Measurements from ENCODE around the gene DDX1. TPM values are rescaled to one million over a fixed set of nuclear protein-coding genes. Genes with fewer than 3 reads are reported as not detected.

DDX1 gene
- total RNA-seq, 2 donors from 2014 or later: 116 to 126 TPM

GRCh38 chr2:15565994-15566671, 25.5 kb upstream of the DDX1 start:
- 0% methylated on average over 1 of the region's 2 CpGs; no CpG with 5 or more reads in 1 of the 2 experiments for WGBS, 2 experiments (ENCODE audit: insufficient coverage in 1 of 2, insufficient read length in 1 of 2)
- no peak for TF ChIP-seq CTCF (conservative IDR thresholded peaks at IDR 0.05)
- no peak overlapping the region for H3K27ac ChIP-seq (ENCODE audit: low read depth, low read length)
- H3K4me1 ChIP-seq (ENCODE audit: control insufficient read depth, insufficient read depth, low read length): no peaks in the 10 kb centered on the region
- H3K27ac Mint-ChIP-seq: no peak overlapping the region
- peaks cover 11% of the 10 kb centered on the region for H3K27me3 ChIP-seq (ENCODE audit: control insufficient read depth, insufficient read depth, low read length, poor library complexity, severe bottlenecking)
- H3K36me3 Mint-ChIP-seq (ENCODE audit: low read depth): no peaks in the 10 kb centered on the region
- H3K9me3 Mint-ChIP-seq: no peaks in the 10 kb centered on the region
- H3K4me3 Mint-ChIP-seq: no peak overlapping the region
- H3K4me1 Mint-ChIP-seq: peaks cover 13% of the 10 kb centered on the region
- H3K9me3 ChIP-seq (ENCODE audit: control insufficient read depth, low read length): no peaks in the 10 kb centered on the region
- no peak overlapping the region for H3K9ac ChIP-seq (ENCODE audit: extremely low read depth, low read length, poor library complexity, severe bottlenecking)
- no peaks in the 10 kb centered on the region for H3K36me3 ChIP-seq (ENCODE audit: control insufficient read depth, insufficient read depth, low read length)
- peaks cover 9% of the 10 kb centered on the region for H3K27me3 Mint-ChIP-seq (ENCODE audit: insufficient read depth)
- DNase-seq: no peak
- no peak overlapping the region for H3K4me3 ChIP-seq (ENCODE audit: low read length)

- peaks cover 13% of the 10 kb centered on the region for H3K4me1 Mint-ChIP-seq
- H3K4me3 ChIP-seq (ENCODE audit: low read length): no peak overlapping the region
- H3K27ac ChIP-seq (ENCODE audit: low read depth, low read length): no peak overlapping the region
- peaks cover 11% of the 10 kb centered on the region for H3K27me3 ChIP-seq (ENCODE audit: control insufficient read depth, insufficient read depth, low read length, poor library complexity, severe bottlenecking)
- TF ChIP-seq CTCF (conservative IDR thresholded peaks at IDR 0.05): no peak
- DNase-seq: no peak
- H3K27ac Mint-ChIP-seq: no peak overlapping the region
- H3K4me3 Mint-ChIP-seq: no peak overlapping the region
- no peak overlapping the region for H3K9ac ChIP-seq (ENCODE audit: extremely low read depth, low read length, poor library complexity, severe bottlenecking)
- no peaks in the 10 kb centered on the region for H3K36me3 ChIP-seq (ENCODE audit: control insufficient read depth, insufficient read depth, low read length)
- H3K9me3 ChIP-seq (ENCODE audit: control insufficient read depth, low read length): no peaks in the 10 kb centered on the region
- peaks cover 9% of the 10 kb centered on the region for H3K27me3 Mint-ChIP-seq (ENCODE audit: insufficient read depth)
- no peaks in the 10 kb centered on the region for H3K9me3 Mint-ChIP-seq
- H3K4me1 ChIP-seq (ENCODE audit: control insufficient read depth, insufficient read depth, low read length): no peaks in the 10 kb centered on the region
- WGBS, 2 experiments (ENCODE audit: insufficient coverage in 1 of 2, insufficient read length in 1 of 2): 85 to 92% methylated on average over 3 to 6 of the region's 6 CpGs
- H3K36me3 Mint-ChIP-seq (ENCODE audit: low read depth): peaks cover 2% of the 10 kb centered on the region
Observed at GRCh38 chr2:15566912-15567311, 24.8 kb upstream of the DDX1 start.

- Histone ChIP-seq H3K4me3 (ENCODE audit: low read length) (no peak overlapping the region), H3K27ac (ENCODE audit: low read depth, low read length) (no peak overlapping the region), H3K9ac (ENCODE audit: extremely low read depth, low read length, poor library complexity, severe bottlenecking) (no peak overlapping the region), H3K36me3 (ENCODE audit: control insufficient read depth, insufficient read depth, low read length) (no peaks in the 10 kb centered on the region), H3K9me3 (ENCODE audit: control insufficient read depth, low read length) (no peaks in the 10 kb centered on the region), H3K27me3 (ENCODE audit: control insufficient read depth, insufficient read depth, low read length, poor library complexity, severe bottlenecking) (peaks cover 11% of the 10 kb centered on the region), H3K4me1 (ENCODE audit: control insufficient read depth, insufficient read depth, low read length) (no peaks in the 10 kb centered on the region)
- Mint-ChIP-seq H3K27me3 (ENCODE audit: insufficient read depth) (peaks cover 9% of the 10 kb centered on the region), H3K4me1 (peaks cover 11% of the 10 kb centered on the region), H3K9me3 (no peaks in the 10 kb centered on the region), H3K36me3 (ENCODE audit: low read depth) (peaks cover 2% of the 10 kb centered on the region), H3K27ac (no peak overlapping the region), H3K4me3 (no peak overlapping the region)
- no peak for TF ChIP-seq CTCF (conservative IDR thresholded peaks at IDR 0.05)
- DNase-seq: no peak
- 94 to 96% methylated on average over 12 of the region's 12 CpGs for WGBS, 2 experiments (ENCODE audit: insufficient coverage in 1 of 2, insufficient read length in 1 of 2)
Observed at GRCh38 chr2:15568874-15569273, 22.8 kb upstream of the DDX1 start.

All from endodermal cell (in vitro differentiated cells).